IMR-90 (cell line): ENCODE results near the gene SPOUT1.

Experiments
- CTCF ChIP-seq: conservative IDR thresholded peaks from 2 replicates; pipeline ENCODE4 v1.5.1; 2012; ENCODE audit warnings: mild to moderate bottlenecking, low read depth, low read length, improper control_type of control experiment
- USF2 ChIP-seq: fragments of 150-350 bp; IDR thresholded peaks from 2 replicates; pipeline ENCODE4 v1.6.1; 2017; ENCODE audit warnings: mild to moderate bottlenecking, antibody characterized with exemption, low read length, low read depth

DNA sequence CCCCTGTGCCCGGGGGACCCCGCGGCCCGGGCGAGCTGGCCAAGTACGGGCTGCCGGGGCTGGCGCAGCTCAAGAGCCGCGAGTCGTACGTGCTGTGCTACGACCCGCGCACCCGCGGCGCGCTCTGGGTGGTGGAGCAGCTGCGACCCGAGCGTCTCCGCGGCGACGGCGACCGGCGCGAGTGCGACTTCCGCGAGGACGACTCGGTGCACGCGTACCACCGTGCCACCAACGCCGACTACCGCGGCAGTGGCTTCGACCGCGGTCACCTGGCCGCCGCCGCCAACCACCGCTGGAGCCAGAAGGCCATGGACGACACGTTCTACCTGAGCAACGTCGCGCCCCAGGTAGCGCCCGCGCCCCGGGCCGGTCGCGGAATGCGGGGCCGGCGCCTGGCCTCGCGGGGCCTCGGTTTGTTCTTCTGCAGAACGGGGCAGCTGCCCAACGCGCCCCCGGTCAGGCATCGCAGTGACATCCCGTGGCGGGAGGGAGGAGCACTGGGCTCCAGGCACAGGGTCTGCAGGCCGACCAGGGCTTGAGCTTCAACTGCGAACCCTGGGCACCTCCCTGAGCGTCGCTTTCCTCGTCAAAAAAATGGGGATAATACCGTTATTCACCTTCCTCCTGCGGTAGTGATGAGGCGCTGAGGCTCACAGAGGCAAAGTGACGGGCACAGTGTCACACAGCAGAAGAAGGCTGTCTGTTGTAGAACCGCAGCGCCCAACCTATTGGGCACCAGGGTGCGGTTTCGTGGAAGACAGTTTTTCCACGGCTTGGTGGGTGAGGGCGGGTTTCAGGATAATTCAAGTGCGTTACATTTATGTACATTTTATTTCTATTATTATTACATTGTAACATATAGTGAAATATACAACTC, 10.5 kb downstream of the SPOUT1 start:
- no peak for TF ChIP-seq CTCF
- TF ChIP-seq USF2, result no peak
